SHP77 treated with DMSO at 0.1 percent for 48 hours (cell line): ENCODE data around the gene SNTG2.

ENCODE experiments used
- DNase-seq: peaks from one replicate; lab custom pipeline; 2025; lab: John Stamatoyannopoulos, UW

Gene SNTG2

GRCh38 chr2:1283020-1283801 lies 332.6 kb downstream of the SNTG2 start:
- no peak for DNase-seq

GRCh38 chr2:1283871-1284270 lies 333.2 kb downstream of the SNTG2 start:
- DNase-seq: no peak

GRCh38 chr2:1286929-1287328 lies 336.3 kb downstream of the SNTG2 start:
- no peak for DNase-seq

GRCh38 chr2:1287427-1287826 lies 336.8 kb downstream of the SNTG2 start:
- no peak for DNase-seq

GRCh38 chr2:1294900-1295299 lies 344.3 kb downstream of the SNTG2 start:
- no peak for DNase-seq

GRCh38 chr2:1295740-1296139 lies 345.1 kb downstream of the SNTG2 start:
- no peak for DNase-seq

GRCh38 chr2:1297372-1298159 lies 346.9 kb downstream of the SNTG2 start:
- DNase-seq: no peak

GRCh38 chr2:1299043-1299442 lies 348.4 kb downstream of the SNTG2 start:
- DNase-seq: no peak

- no peak for DNase-seq
Measured at GRCh38 chr2:1300284-1300683, 349.6 kb downstream of the SNTG2 start.

- no peak for DNase-seq
Measured at GRCh38 chr2:1301056-1301455, 350.4 kb downstream of the SNTG2 start.

GRCh38 chr2:1305342-1306013 lies 354.8 kb downstream of the SNTG2 start:
- DNase-seq: no peak

GRCh38 chr2:1306014-1306686 lies 355.5 kb downstream of the SNTG2 start:
- no peak for DNase-seq

GRCh38 chr2:1306687-1307516 lies 356.3 kb downstream of the SNTG2 start:
- no peak for DNase-seq

- DNase-seq: no peak
Measured at GRCh38 chr2:1307670-1308069, 357.0 kb downstream of the SNTG2 start.

GRCh38 chr2:1308678-1309077 lies 358.0 kb downstream of the SNTG2 start:
- DNase-seq: no peak

GRCh38 chr2:1309507-1309906 lies 358.9 kb downstream of the SNTG2 start:
- DNase-seq: no peak

GRCh38 chr2:1310202-1310601 lies 359.6 kb downstream of the SNTG2 start:
- DNase-seq: no peak

- no peak for DNase-seq
Measured at GRCh38 chr2:1310866-1311265, 360.2 kb downstream of the SNTG2 start.

GRCh38 chr2:1313240-1313924 lies 362.7 kb downstream of the SNTG2 start:
- DNase-seq: no peak

- no peak for DNase-seq
Measured at GRCh38 chr2:1314254-1314653, 363.6 kb downstream of the SNTG2 start.
